A549 (cell line): ENCODE measurements around the gene NT5C3B.

Source experiments
- ZNF302 ChIP-seq: fragments of 250-450 bp; sonication (Bioruptor Pico); IDR thresholded peaks from 2 replicates; pipeline ENCODE4 v1.9.0; 2021; ENCODE audit warnings: inconsistent platforms, mild to moderate bottlenecking, moderate library complexity
- TF ChIP-seq, protein P1 (sequence below): fragments of >200 bp; sonication (Bioruptor Twin); formaldehyde crosslinking; IDR thresholded peaks from 3 replicates; pipeline ENCODE4 v1.5.1; 2016
- TF ChIP-seq, protein P2 (sequence below): IDR thresholded peaks from 2 replicates; pipeline ENCODE4 v1.6.1; 2012

DNA sequence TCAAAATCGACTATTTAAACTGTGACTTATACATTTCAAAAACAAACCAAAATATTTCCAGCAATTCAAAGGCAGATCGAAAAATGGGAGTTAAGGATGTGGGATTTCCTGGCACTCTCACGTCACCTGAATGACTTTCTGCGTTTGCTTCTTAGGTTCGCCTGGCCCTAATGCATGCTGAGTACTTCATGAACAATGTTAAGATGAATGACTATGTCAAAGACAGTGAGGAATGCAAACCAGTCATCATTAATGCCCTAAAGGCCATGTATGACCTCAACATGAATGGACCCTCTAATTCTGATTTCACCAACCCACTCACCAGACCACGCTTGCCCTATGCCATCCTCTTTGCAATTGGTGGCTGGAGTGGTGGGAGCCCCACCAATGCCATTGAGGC is 8.9 kb upstream of the NT5C3B start:
- TF ChIP-seq, protein P1, sequence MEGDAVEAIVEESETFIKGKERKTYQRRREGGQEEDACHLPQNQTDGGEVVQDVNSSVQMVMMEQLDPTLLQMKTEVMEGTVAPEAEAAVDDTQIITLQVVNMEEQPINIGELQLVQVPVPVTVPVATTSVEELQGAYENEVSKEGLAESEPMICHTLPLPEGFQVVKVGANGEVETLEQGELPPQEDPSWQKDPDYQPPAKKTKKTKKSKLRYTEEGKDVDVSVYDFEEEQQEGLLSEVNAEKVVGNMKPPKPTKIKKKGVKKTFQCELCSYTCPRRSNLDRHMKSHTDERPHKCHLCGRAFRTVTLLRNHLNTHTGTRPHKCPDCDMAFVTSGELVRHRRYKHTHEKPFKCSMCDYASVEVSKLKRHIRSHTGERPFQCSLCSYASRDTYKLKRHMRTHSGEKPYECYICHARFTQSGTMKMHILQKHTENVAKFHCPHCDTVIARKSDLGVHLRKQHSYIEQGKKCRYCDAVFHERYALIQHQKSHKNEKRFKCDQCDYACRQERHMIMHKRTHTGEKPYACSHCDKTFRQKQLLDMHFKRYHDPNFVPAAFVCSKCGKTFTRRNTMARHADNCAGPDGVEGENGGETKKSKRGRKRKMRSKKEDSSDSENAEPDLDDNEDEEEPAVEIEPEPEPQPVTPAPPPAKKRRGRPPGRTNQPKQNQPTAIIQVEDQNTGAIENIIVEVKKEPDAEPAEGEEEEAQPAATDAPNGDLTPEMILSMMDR, result no peak
- no peak for TF ChIP-seq ZNF302 (CRISPR knock-in tag)
- TF ChIP-seq, protein P2, sequence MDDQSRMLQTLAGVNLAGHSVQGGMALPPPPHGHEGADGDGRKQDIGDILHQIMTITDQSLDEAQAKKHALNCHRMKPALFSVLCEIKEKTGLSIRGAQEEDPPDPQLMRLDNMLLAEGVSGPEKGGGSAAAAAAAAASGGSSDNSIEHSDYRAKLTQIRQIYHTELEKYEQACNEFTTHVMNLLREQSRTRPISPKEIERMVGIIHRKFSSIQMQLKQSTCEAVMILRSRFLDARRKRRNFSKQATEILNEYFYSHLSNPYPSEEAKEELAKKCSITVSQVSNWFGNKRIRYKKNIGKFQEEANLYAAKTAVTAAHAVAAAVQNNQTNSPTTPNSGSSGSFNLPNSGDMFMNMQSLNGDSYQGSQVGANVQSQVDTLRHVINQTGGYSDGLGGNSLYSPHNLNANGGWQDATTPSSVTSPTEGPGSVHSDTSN, result no peak
